Stimulated activated CD4-positive, alpha-beta T cell treated with anti-CD3 and anti-CD28 coated beads, Interleukin-4, amount 100 ng/mL, for 24 hours (primary cell): ENCODE measurements around the gene PSMC3IP.
A peak's percentile ranks its signal among the peaks of the same experiment; 100 is the strongest.
"Not testable (repeated sequence)": the region's sequence is repeated elsewhere in the genome, so short reads cannot be mapped to it uniquely, and the experiment has no call there.

Experiments
- DNase-seq: peaks from one replicate; pipeline ENCODE4 v3.0.0-alpha.2; 2020

The PSMC3IP gene, protein sequence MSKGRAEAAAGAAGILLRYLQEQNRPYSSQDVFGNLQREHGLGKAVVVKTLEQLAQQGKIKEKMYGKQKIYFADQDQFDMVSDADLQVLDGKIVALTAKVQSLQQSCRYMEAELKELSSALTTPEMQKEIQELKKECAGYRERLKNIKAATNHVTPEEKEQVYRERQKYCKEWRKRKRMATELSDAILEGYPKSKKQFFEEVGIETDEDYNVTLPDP

GRCh38 chr17:42577532-42578281 lies at the start of gene PSMC3IP:
Gene PSMC3IP, minus strand, starts transcription at chr17:42577729. Its CDS starts 43 bp downstream, at chr17:42577686.
- peak; percentile 96 for DNase-seq

- DNase-seq, result no peak
Measured at GRCh38 chr17:42623732-42624596, 46.4 kb upstream of the PSMC3IP start.

DNA sequence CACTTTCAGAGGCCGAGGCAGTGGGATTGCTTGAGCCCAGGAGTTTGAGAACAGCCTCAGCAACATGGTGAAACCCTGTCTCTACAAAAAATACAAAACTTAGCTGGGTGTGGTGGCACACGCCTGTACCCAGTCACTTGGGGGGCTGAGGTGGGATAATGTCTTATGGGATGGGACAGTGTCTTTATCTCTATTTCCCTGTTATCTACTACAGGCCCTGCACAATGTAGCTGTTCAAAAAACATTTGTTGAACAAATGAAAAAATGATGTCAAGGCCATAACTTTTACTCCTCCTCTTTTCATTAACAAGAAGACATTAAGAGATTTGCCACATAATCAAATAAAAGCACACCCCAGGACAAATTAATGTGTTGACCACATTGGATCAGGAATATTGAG lies 45.7 kb upstream of the PSMC3IP start:
- no peak for DNase-seq

- DNase-seq, result not testable (repeated sequence)
Measured at GRCh38 chr17:42621987-42622386, 44.5 kb upstream of the PSMC3IP start.

DNA sequence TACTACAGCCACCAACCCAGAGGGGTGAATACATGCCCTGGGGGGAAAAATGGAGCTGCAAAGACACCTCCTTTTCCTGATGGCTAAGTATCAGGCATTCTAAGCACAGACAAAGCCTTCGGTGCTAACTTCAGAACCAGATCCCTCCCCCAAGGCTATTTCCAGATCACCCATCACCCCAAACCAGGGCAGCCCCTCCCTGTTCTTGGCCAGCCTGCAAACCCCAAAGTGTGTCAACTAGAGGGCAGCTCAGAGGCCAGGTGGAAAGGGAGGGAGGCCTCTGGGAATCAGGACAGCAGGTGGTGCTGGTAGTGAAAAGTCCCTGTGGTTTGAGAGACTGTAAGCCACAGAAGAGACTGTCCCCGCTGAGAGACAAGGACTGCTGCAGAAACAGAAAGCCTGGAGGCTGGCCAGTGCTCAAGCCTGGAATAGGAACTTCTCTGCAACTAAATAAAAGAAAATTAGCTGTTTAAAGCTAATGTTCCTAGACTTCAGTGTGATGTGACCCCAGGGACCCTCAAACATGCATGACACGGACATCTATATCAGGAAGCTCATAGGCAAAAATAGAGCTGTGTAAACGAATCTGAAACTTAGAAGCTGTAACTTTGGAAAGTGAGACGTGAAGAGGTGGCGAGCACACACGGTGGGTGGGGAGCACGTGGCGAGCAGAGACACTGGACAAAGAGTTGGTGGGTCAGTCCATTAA lies 41.1 kb upstream of the PSMC3IP start:
- no peak for DNase-seq

DNA sequence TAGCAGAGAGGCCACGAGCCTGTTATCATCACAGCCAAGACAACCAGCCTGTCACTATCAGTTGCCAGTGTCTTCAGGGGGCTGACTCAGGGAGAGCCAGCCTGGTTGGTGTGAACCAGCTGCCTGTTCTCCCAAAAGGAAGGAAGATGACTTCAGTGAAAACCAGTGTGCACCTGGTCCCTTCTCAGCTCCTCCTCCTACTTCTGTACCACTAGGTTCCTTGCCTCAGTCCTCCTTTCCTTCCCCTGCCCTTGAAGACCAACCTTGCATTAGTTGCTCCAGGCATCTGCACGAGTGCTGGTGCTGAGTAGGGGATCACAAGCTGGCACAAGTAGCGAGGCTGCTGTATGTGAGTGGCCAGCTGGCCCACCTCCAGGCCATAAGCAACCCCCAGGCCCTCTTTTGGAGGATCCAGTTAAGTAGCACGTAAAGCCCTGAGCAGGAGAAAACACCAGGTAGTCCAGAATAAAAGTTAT lies 40.5 kb upstream of the PSMC3IP start:
- DNase-seq, result no peak

DNA sequence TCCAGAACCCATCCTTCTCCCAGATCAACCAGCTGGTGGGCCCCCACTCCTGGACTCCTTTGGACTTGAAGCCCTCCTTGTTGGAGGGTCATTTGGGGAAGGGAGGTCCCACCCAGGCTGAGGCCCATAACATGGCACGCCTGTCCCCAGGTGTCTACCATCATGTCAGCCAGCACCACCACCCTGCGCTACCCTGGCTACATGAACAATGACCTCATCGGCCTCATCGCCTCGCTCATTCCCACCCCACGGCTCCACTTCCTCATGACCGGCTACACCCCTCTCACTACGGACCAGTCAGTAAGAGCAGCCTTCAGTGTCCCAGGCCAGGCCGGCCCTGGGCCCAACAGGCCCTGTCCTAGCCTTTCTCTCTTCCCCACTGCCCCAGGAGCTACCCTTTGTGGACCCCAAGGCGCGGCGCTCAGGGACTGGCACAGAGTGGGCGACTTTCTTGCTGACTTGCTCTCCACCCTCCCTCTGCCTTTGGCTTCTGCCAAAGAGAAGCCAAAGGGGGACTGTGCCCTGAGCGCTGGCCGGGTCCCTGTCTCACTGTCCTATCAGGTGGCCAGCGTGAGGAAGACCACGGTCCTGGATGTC lies 36.3 kb upstream of the PSMC3IP start:
- DNase-seq, result no peak

DNA sequence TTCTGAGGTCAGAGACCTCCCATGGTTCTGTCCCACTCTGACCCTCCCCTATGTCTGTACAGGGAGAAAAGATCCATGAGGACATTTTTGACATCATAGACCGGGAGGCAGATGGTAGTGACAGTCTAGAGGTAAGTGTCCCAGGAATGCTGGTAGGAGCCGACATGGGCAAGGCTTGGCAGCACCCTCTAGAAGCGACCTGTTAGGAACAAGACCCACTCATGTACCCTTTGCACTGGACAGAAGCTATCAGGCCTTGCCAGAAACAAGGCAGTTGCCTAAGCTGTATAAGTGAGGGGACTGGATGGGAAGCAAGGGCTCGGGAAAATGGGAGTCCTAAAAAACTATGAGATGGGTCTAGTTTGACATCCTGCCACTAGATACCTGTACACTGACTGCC lies 34.5 kb upstream of the PSMC3IP start:
- DNase-seq, result no peak

GRCh38 chr17:42609814-42610801 lies 32.6 kb upstream of the PSMC3IP start:
- DNase-seq, result not testable (repeated sequence)

DNA sequence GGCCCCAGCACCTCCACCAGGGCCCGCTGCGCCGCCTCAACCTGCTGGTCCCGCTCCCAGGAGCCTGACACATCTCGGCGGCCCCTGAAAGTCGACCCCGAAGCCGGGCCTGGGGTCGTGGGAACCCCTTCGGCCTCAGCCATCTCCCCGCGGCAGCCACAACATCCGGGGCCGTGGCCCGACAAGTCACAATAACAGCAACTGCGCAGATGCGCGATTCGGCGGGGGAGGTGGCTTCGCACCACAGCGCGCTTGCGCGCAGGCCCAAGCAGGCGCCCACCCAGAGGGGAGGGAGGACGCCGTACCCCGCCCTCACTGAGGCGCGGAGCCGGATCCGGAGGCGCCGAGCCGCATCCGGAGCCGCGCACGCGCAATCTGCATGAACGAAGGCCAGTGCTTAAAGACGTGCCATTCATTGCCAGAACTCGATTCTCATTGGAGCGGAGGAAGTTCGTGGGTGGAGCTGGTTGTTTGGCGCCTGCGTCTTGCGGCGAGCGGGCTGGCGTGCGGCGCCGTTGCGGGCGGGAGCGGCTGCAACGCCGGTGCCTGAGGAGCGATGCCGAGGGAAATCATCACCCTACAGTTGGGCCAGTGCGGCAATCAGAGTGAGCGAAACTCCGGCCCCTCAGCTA lies 31.8 kb upstream of the PSMC3IP start, which contains the start of the genes RETREG3 and TUBG1:
RETREG3 (minus strand) TSS at position 193 of the 632 bp plus-strand sequence; CDS start at position 143, 50 bp downstream.
TUBG1 (plus strand) TSS at position 502 of the 632 bp plus-strand sequence; CDS start at position 557, 55 bp downstream.
- peak; percentile 99 for DNase-seq

GRCh38 chr17:42608305-42609181 lies 31.0 kb upstream of the PSMC3IP start:
- DNase-seq, result peak; percentile 23

DNA sequence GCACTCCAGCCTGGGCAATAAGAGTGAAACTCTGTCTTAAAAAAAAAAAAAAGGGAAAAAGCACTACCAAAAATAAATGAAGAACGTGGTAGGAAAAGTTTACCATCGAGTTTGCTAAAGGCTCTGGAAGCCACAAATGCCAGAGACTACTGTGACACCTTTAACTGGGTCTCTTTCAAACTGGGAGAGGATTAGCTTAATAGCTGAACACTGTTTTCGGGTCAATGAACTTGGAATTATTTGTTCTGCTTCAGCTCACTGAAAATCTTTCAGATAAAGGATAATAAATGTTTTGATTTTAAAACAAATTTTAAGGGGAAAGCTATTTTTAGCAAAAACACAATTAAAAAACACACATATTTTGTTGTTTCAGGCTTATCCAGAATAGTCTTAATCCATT lies 30.2 kb upstream of the PSMC3IP start:
- DNase-seq, result no peak

DNA sequence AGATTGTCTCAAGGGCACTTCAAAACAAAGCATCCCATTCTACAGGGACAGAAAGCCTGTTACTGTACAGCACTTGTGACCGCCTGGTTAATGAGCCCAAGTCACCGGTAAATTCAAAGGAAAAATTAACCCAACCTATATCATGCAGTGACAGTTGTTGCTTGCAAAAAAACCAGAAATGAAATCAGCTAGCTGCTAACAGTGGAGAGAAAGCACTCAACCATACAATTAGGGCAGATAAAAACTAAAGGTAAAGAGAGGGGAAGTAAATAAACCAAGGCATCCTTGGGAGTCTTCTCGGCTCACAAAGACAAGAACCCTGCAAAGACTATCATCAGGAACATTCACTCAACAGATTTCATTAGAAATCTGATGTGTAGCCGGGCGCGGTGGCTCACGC lies 25.8 kb upstream of the PSMC3IP start:
- no peak for DNase-seq

DNA sequence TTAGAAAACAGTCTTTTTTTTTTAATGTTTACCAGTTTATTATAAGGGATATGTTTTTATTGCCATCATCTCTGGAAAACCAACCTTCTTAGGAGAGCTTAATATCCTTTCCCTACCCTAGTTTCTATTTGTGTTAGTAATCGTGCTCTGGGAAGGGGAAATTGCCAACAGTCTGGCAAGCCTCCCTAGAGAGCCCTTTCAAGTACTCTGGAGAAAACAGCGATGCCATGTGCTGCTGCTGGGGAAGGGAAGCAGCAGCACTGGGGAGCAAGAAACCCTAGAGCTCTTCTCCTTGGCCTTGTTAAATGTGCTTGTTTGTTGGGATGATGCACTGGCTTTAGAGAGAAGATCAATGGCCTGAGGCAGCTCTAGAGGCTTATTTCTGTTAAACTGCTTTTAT lies 21.4 kb upstream of the PSMC3IP start:
- DNase-seq, result no peak

DNA sequence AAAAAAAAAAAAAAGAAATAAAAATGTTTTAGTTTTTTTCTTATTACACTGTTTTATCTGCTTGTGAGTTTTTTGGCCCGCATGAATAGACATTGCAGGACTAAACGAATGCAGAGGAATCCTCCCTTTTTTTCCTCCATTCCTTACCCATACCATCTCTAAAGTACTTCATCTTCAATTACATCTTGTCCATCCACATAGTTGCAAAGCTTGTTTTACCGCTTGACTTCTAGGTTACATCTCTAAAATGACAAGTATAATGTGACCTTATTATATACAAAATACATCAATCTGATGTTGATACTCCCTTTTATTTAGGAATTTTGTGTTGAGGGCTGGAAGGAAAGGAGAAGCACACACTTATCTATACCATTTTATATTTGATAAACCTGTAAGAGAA lies 18.9 kb upstream of the PSMC3IP start:
- DNase-seq, result no peak

DNA sequence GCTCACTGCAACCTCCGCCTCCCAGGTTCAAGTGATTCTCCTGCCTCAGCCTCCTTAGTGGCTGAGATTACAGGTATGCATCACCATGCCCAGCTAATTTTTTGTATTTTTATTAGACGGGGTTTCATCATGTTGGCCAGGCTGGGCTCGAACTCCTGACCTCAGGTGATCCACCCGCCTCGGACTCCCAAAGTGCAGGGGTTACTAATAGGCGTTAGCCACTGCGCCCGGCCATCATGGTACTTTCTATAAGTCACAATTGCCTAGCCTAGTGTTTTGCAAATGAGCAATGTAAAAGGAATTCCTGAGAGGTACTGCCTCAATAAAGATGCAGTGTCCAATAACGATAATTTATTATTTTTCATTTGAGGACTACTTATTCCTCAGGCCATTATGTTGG lies 13.9 kb upstream of the PSMC3IP start:
- no peak for DNase-seq

DNA sequence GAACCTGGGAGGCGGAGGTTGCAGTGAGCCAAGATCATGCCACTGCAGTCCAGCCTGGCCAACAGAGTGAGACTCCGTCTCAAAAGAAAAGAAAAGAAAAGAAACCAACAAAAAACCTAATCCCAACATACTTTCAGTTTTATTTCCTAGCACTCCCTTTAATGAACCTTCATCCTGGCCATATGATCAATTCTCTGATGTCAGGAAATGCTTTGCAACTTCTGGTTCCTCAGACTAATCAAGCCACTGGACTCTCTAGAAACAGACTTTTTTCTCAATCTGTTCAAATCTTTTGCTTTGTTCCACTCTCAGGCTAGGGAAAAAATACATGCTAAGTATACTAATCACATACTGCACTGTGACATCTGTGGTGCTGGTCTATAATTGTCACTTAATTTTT lies 13.4 kb upstream of the PSMC3IP start:
- DNase-seq, result no peak

- DNase-seq, result no peak
Measured at GRCh38 chr17:42586514-42587230, 9.1 kb upstream of the PSMC3IP start.

GRCh38 chr17:42585353-42585752 lies 7.8 kb upstream of the PSMC3IP start:
- DNase-seq, result no peak
